ENCODE measurements around the gene STAT5B. TPM values are rescaled to one million over a fixed set of nuclear protein-coding genes. Genes with fewer than 3 reads are reported as not detected.
A peak's percentile ranks its signal among the peaks of the same experiment; 100 is the strongest.

Gene STAT5B
- total RNA-seq, 1 experiment from 2014 or later, result 102 TPM

- no TSS peak for BruUV-seq (replicated peaks)
These were observed 43.0 kb downstream of the STAT5B start for GRCh38 chr17:42233156-42233555.

DNA sequence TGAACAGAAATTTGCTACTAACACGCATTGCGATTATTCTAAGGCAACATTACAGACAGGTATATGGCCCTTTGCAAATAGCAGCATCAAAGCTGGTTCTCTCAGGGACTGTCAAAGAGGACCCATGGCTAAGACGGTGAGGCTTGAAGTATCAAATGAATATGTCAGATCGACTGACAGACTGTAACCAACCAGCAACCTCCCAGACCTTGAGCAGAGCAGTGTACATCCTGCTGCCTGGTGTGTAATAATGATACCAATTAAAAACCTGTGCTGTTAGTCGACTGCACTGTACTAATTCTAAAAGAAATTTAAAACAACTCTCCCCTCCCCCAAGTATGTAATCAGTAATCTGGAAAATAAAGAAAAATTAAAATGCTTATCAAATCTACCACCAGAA lies 46.0 kb downstream of the STAT5B start:
- Histone ChIP-seq H3K27ac (ENCODE audit: low read length) (peak overlapping the region; percentile 70; the same call in 1 of the 2 replicates), H3K4me3 (ENCODE audit: low read depth in 2 of 2, low read length in 2 of 2) (no peak overlapping the region), H3K4me1 (ENCODE audit: control insufficient read depth, insufficient read depth, low read length) (peaks cover 38% of the 10 kb centered on the region), H3K9me3 (ENCODE audit: control insufficient read depth, insufficient read depth, low read depth, low read length) (no peaks in the 10 kb centered on the region), H3K27me3 (ENCODE audit: control insufficient read depth, insufficient read depth, low read length) (no peaks in the 10 kb centered on the region), H3K36me3 (ENCODE audit: control insufficient read depth, insufficient read depth, low read length) (no peaks in the 10 kb centered on the region; the same call in 1 of the 2 replicates)
- TF ChIP-seq, protein P1, sequence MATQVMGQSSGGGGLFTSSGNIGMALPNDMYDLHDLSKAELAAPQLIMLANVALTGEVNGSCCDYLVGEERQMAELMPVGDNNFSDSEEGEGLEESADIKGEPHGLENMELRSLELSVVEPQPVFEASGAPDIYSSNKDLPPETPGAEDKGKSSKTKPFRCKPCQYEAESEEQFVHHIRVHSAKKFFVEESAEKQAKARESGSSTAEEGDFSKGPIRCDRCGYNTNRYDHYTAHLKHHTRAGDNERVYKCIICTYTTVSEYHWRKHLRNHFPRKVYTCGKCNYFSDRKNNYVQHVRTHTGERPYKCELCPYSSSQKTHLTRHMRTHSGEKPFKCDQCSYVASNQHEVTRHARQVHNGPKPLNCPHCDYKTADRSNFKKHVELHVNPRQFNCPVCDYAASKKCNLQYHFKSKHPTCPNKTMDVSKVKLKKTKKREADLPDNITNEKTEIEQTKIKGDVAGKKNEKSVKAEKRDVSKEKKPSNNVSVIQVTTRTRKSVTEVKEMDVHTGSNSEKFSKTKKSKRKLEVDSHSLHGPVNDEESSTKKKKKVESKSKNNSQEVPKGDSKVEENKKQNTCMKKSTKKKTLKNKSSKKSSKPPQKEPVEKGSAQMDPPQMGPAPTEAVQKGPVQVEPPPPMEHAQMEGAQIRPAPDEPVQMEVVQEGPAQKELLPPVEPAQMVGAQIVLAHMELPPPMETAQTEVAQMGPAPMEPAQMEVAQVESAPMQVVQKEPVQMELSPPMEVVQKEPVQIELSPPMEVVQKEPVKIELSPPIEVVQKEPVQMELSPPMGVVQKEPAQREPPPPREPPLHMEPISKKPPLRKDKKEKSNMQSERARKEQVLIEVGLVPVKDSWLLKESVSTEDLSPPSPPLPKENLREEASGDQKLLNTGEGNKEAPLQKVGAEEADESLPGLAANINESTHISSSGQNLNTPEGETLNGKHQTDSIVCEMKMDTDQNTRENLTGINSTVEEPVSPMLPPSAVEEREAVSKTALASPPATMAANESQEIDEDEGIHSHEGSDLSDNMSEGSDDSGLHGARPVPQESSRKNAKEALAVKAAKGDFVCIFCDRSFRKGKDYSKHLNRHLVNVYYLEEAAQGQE (IDR thresholded peaks at IDR 0.05; ENCODE audit: insufficient read depth in 1 of 2, low read depth in 2 of 2, low read length in 1 of 2), result no peak
- BruUV-seq (replicated peaks), result no TSS peak
- in situ Hi-C loops (cut with HindIII; ENCODE audit: low pct_unique_long_range_greater_than_20kb, low sequenced_read_pairs) (no loop called here), intact Hi-C loops (cut with micrococcal nuclease; ENCODE audit: unreplicated experiment) (no loop called here)
- CTCF ChIA-PET, result no interaction called here
- ATAC-seq (no peak), DNase-seq (ENCODE audit: low read depth, low spot score) (no peak)
- POLR2A ChIA-PET, result interaction anchor here (0.6 kb wide), 1 partner anchor 78 kb away, joined by 6 read pairs; no protein-coding TSS in a partner anchor

More at GRCh38 chr17:42233156-42233555, 43.0 kb downstream of the STAT5B start:
- no peak for DNase-seq (ENCODE audit: low read depth, low spot score)
- Histone ChIP-seq H3K4me1 (ENCODE audit: control insufficient read depth, insufficient read depth, low read length) (peaks cover 43% of the 10 kb centered on the region), H3K9me3 (ENCODE audit: control insufficient read depth, insufficient read depth, low read depth, low read length) (no peaks in the 10 kb centered on the region), H3K4me3 (ENCODE audit: low read depth in 2 of 2, low read length in 2 of 2) (no peak overlapping the region), H3K27ac (ENCODE audit: low read length) (peak overlapping the region; percentile 12), H3K36me3 (ENCODE audit: control insufficient read depth, insufficient read depth, low read length) (no peaks in the 10 kb centered on the region; the same call in 1 of the 2 replicates), H3K27me3 (ENCODE audit: control insufficient read depth, insufficient read depth, low read length) (no peaks in the 10 kb centered on the region)
- intact Hi-C loops (cut with micrococcal nuclease; ENCODE audit: unreplicated experiment) (no loop called here), in situ Hi-C loops (cut with HindIII; ENCODE audit: low pct_unique_long_range_greater_than_20kb, low sequenced_read_pairs) (no loop called here)
- no peak for ATAC-seq
- TF ChIP-seq TCF7L2 (IDR thresholded peaks at IDR 0.05; ENCODE audit: low read depth, low read length), result no peak
- TF ChIP-seq SIN3A (IDR thresholded peaks at IDR 0.05; ENCODE audit: borderline replicate concordance, insufficient read depth, low read depth, low read length), result no peak
- no peak for TF ChIP-seq POLR2AphosphoS5 (IDR thresholded peaks at IDR 0.05; ENCODE audit: low read depth, low read length)
- TF ChIP-seq, protein P1 (IDR thresholded peaks at IDR 0.05; ENCODE audit: insufficient read depth in 1 of 2, low read depth in 2 of 2, low read length in 1 of 2), result no peak
- TF ChIP-seq CTCF (IDR thresholded peaks at IDR 0.05), result no peak
- CTCF ChIA-PET, result no interaction called here
- POLR2A ChIA-PET, result no interaction called here
